HepG2 (cell line): ENCODE data around the gene ACACA. TPM values are rescaled to one million over a fixed set of nuclear protein-coding genes. Genes with fewer than 3 reads are reported as not detected.

ENCODE experiments used
- MAFK ChIP-seq, 2 experiments: IDR thresholded peaks in 1 of 2; conservative IDR thresholded peaks in 1 of 2; 2 replicates each; pipeline ENCODE4 v1.6.1; 2011; ENCODE audit warnings: improper control_type of control experiment in 2 of 2, low read length in 2 of 2
- MAZ ChIP-seq, 2 experiments: sonication (generic) in 1 of 2; formaldehyde crosslinking in 1 of 2; IDR thresholded peaks; 2 replicates each; pipeline versions ENCODE4 v1.5.0 to v1.6.1; 2012 to 2020; ENCODE audit warnings: low read depth in 2 of 2, mild to moderate bottlenecking in 2 of 2, borderline replicate concordance in 1 of 2, improper control_type of control experiment in 1 of 2, low read length in 1 of 2, missing genetic modification reagents in 1 of 2, moderate library complexity in 1 of 2
- PTBP1 ChIP-seq: fragments of 200-400 bp; formaldehyde crosslinking; IDR thresholded peaks from 2 replicates; pipeline ENCODE4 v1.6.1; 2018; ENCODE audit warnings: low read length, low read depth; ENCODE audit not compliant: poor library complexity, severe bottlenecking
- ZNF747 ChIP-seq: sonication (generic); formaldehyde crosslinking; IDR thresholded peaks from 2 replicates; pipeline ENCODE4 v1.8.1; 2023; ENCODE audit warnings: missing genetic modification reagents, mild to moderate bottlenecking, borderline replicate concordance
- ZNF773 ChIP-seq: sonication (generic); formaldehyde crosslinking; IDR thresholded peaks from 2 replicates; pipeline ENCODE4 v1.4.0; 2020; ENCODE audit warnings: missing genetic modification reagents, borderline replicate concordance
- polyA plus RNA-seq, 8 experiments: library from polyadenylated mRNA; depleted of rRNA in 3 of 8; stranded (reverse) in 7 of 8; unstranded in 1 of 8; fragments of >200 nt; fragmentation: Illumina TruSeq in 4 of 8; extraction: Trizol in 4 of 8; gene quantifications; 2 replicates each; pipeline versions ENCODE4 v1.2.1 to v1.2.3, GENCODE V29; 2011 to 2016; ENCODE audit warnings: low read depth in 4 of 8, missing spikeins in 1 of 8, mixed read lengths in 1 of 8; ENCODE audit not compliant: insufficient read depth in 1 of 8
- total RNA-seq, 5 experiments: library from RNA; depleted of rRNA; stranded (reverse); fragments of >200 nt; fragmentation: Illumina TruSeq; extraction: Trizol; gene quantifications; 2 replicates each; pipeline ENCODE4 v1.2.3, GENCODE V29; 2016; ENCODE audit warnings: low read depth in 1 of 5
- TF ChIP-seq, protein P1 (sequence below): sonication (generic); formaldehyde crosslinking; IDR thresholded peaks from 2 replicates; pipeline ENCODE4 v1.5.1; 2020; ENCODE audit warnings: missing genetic modification reagents, mild to moderate bottlenecking, borderline replicate concordance
- TF ChIP-seq, protein P2 (sequence below): sonication (generic); formaldehyde crosslinking; IDR thresholded peaks from 2 replicates; pipeline ENCODE4 v1.4.0; 2020; ENCODE audit warnings: mild to moderate bottlenecking, missing genetic modification reagents, borderline replicate concordance
- TF ChIP-seq, protein P3 (sequence below): sonication (generic); formaldehyde crosslinking; IDR thresholded peaks from 2 replicates; pipeline ENCODE4 v1.4.0; 2020; ENCODE audit warnings: missing genetic modification reagents

ACACA gene
- total and polyA plus RNA-seq, 2 of the 13 experiments (the other 11 are each of a cell fraction or from before 2014, with no cell fraction given) = 39.2 to 47.2 TPM

DNA sequence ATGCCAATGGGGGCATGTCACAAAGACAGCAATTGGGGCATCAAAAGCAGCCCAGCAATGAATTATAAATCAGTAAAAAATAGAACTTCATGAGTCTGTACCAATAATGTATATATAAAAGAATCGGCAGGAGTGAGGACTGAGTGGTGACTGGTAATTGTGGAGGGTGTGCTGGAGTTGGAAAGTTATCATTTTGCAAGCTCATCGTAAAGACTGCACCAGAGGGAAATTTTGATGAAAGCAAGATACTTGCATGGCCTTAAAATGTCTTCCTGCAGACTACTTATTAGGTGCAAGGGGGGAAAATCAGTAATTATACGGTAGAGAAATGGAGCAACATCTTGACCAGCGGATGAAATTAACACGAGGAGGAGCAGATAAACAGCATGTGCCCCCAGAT is 319.0 kb downstream of the ACACA start (continued):
- TF ChIP-seq, protein P1, sequence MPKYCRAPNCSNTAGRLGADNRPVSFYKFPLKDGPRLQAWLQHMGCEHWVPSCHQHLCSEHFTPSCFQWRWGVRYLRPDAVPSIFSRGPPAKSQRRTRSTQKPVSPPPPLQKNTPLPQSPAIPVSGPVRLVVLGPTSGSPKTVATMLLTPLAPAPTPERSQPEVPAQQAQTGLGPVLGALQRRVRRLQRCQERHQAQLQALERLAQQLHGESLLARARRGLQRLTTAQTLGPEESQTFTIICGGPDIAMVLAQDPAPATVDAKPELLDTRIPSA = no peak
- TF ChIP-seq MAFK (conservative IDR thresholded peaks at IDR 0.05 in 1 of 2, IDR thresholded peaks at IDR 0.05 in 1 of 2; ENCODE audit: low read length in 2 of 2) (peak; percentile 62 to 75; a peak in 3 of 4 replicates), PTBP1 (no peak), ZNF773 (CRISPR knock-in tag) (no peak), ZNF747 (CRISPR knock-in tag) (no peak), MAZ (IDR thresholded peaks at IDR 0.05; ENCODE audit: borderline replicate concordance, low read depth, low read length) (no peak), MAZ (CRISPR knock-in tag; IDR thresholded peaks at IDR 0.05; ENCODE audit: low read depth) (no peak)
- TF ChIP-seq, protein P2, sequence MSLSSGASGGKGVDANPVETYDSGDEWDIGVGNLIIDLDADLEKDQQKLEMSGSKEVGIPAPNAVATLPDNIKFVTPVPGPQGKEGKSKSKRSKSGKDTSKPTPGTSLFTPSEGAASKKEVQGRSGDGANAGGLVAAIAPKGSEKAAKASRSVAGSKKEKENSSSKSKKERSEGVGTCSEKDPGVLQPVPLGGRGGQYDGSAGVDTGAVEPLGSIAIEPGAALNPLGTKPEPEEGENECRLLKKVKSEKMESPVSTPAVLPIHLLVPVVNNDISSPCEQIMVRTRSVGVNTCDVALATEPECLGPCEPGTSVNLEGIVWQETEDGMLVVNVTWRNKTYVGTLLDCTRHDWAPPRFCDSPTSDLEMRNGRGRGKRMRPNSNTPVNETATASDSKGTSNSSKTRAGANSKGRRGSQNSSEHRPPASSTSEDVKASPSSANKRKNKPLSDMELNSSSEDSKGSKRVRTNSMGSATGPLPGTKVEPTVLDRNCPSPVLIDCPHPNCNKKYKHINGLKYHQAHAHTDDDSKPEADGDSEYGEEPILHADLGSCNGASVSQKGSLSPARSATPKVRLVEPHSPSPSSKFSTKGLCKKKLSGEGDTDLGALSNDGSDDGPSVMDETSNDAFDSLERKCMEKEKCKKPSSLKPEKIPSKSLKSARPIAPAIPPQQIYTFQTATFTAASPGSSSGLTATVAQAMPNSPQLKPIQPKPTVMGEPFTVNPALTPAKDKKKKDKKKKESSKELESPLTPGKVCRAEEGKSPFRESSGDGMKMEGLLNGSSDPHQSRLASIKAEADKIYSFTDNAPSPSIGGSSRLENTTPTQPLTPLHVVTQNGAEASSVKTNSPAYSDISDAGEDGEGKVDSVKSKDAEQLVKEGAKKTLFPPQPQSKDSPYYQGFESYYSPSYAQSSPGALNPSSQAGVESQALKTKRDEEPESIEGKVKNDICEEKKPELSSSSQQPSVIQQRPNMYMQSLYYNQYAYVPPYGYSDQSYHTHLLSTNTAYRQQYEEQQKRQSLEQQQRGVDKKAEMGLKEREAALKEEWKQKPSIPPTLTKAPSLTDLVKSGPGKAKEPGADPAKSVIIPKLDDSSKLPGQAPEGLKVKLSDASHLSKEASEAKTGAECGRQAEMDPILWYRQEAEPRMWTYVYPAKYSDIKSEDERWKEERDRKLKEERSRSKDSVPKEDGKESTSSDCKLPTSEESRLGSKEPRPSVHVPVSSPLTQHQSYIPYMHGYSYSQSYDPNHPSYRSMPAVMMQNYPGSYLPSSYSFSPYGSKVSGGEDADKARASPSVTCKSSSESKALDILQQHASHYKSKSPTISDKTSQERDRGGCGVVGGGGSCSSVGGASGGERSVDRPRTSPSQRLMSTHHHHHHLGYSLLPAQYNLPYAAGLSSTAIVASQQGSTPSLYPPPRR (CRISPR knock-in tag) = no peak
- TF ChIP-seq, protein P3, sequence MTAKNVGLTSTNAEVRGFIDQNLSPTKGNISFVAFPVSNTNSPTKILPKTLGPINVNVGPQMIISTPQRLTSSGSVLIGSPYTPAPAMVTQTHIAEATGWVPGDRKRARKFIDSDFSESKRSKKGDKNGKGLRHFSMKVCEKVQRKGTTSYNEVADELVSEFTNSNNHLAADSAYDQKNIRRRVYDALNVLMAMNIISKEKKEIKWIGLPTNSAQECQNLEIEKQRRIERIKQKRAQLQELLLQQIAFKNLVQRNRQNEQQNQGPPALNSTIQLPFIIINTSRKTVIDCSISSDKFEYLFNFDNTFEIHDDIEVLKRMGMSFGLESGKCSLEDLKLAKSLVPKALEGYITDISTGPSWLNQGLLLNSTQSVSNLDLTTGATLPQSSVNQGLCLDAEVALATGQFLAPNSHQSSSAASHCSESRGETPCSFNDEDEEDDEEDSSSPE (CRISPR knock-in tag) = no peak
